Measurements from ENCODE around the gene MEI1.

DNA sequence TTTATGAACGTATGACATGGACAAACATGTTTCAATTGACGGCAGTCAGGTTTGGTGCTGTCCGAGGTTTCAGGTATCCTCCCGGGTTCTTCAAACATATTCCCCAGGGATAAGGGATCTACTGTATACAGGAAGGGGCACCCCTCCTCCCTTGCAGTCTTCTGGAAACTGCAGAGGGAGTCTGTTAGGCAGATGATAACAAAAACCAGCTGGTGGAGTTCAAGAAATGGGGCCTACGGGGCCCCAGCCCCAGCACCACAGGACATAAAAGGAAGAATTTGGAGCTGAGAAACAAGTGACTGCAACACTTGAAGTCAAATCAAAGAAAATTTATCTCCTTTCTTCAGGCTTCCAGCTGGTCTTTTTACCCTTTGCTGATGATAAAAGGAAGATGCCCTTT lies 42.7 kb upstream of the MEI1 start:
- TF ChIP-seq, protein P1, sequence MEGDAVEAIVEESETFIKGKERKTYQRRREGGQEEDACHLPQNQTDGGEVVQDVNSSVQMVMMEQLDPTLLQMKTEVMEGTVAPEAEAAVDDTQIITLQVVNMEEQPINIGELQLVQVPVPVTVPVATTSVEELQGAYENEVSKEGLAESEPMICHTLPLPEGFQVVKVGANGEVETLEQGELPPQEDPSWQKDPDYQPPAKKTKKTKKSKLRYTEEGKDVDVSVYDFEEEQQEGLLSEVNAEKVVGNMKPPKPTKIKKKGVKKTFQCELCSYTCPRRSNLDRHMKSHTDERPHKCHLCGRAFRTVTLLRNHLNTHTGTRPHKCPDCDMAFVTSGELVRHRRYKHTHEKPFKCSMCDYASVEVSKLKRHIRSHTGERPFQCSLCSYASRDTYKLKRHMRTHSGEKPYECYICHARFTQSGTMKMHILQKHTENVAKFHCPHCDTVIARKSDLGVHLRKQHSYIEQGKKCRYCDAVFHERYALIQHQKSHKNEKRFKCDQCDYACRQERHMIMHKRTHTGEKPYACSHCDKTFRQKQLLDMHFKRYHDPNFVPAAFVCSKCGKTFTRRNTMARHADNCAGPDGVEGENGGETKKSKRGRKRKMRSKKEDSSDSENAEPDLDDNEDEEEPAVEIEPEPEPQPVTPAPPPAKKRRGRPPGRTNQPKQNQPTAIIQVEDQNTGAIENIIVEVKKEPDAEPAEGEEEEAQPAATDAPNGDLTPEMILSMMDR (IDR thresholded peaks at IDR 0.05) = no peak
- no peak for TF ChIP-seq ZFX (IDR thresholded peaks at IDR 0.05; ENCODE audit: borderline replicate concordance)

Measured in 22Rv1 (cell line).